ENCODE results near the gene ITGA3.

GRCh38 chr17:50071692-50072091 lies 15.8 kb downstream of the ITGA3 start:
- no peak for TF ChIP-seq YEATS4 (CRISPR knock-in tag; IDR thresholded peaks at IDR 0.05; ENCODE audit: borderline replicate concordance)
- no peak for TF ChIP-seq RAD21 (CRISPR knock-in tag; IDR thresholded peaks at IDR 0.05)
